ENCODE data around the gene BROX.

DNA sequence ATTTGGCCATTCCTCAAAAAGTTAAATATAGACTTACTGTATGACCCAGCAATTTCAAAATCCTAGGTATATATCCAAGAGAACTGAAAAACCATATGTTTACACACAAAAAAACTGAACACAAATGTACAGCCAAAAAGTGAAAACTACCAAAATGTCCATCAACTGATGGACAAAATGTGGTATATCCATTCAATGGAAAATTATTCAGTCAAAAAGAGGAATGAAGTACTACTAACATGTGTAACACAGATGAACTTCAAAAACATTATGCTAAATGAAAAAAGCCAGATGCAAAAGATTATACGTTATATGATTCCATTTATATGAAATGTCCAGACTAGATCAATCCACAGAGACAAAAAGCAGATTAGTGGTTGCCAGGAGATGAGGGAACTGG is 8.1 kb upstream of the BROX start:
- TF ChIP-seq, protein P1, sequence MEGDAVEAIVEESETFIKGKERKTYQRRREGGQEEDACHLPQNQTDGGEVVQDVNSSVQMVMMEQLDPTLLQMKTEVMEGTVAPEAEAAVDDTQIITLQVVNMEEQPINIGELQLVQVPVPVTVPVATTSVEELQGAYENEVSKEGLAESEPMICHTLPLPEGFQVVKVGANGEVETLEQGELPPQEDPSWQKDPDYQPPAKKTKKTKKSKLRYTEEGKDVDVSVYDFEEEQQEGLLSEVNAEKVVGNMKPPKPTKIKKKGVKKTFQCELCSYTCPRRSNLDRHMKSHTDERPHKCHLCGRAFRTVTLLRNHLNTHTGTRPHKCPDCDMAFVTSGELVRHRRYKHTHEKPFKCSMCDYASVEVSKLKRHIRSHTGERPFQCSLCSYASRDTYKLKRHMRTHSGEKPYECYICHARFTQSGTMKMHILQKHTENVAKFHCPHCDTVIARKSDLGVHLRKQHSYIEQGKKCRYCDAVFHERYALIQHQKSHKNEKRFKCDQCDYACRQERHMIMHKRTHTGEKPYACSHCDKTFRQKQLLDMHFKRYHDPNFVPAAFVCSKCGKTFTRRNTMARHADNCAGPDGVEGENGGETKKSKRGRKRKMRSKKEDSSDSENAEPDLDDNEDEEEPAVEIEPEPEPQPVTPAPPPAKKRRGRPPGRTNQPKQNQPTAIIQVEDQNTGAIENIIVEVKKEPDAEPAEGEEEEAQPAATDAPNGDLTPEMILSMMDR (IDR thresholded peaks at IDR 0.05): no peak
- TF ChIP-seq POLR2AphosphoS5 (IDR thresholded peaks at IDR 0.05): no peak

Measured in sigmoid colon (tissue), 4 donors.